Measurements from ENCODE around the gene TAF10.
A peak's percentile ranks its signal among the peaks of the same experiment; 100 is the strongest.

TAF10 gene

GRCh38 chr11:6576471-6577373 lies 35.3 kb downstream of the TAF10 start:
- DNase-seq (ENCODE audit: low spot score), result no peak

GRCh38 chr11:6574816-6575715 lies 37.0 kb downstream of the TAF10 start:
- no peak for DNase-seq (ENCODE audit: low spot score)

- DNase-seq (ENCODE audit: low spot score), result peak; percentile 52
Measured at GRCh38 chr11:6572215-6572614, 39.8 kb downstream of the TAF10 start.

GRCh38 chr11:6571434-6572008 lies 40.5 kb downstream of the TAF10 start:
- no peak for DNase-seq (ENCODE audit: low spot score)

GRCh38 chr11:6570691-6571427 lies 41.2 kb downstream of the TAF10 start:
- no peak for DNase-seq (ENCODE audit: low spot score)

- DNase-seq (ENCODE audit: low spot score), result no peak
Measured at GRCh38 chr11:6569706-6570105, 42.3 kb downstream of the TAF10 start.

GRCh38 chr11:6568191-6568918 lies 43.7 kb downstream of the TAF10 start:
- DNase-seq (ENCODE audit: low spot score), result peak; percentile 71

GRCh38 chr11:6567371-6567745 lies 44.7 kb downstream of the TAF10 start:
- DNase-seq (ENCODE audit: low spot score), result no peak

GRCh38 chr11:6566704-6567370 lies 45.2 kb downstream of the TAF10 start:
- DNase-seq (ENCODE audit: low spot score), result no peak

GRCh38 chr11:6565988-6566703 lies 45.9 kb downstream of the TAF10 start:
- no peak for DNase-seq (ENCODE audit: low spot score)

- DNase-seq (ENCODE audit: low spot score), result no peak
Measured at GRCh38 chr11:6565325-6565724, 46.7 kb downstream of the TAF10 start.

GRCh38 chr11:6563667-6564066 lies 48.3 kb downstream of the TAF10 start:
- no peak for DNase-seq (ENCODE audit: low spot score)

- DNase-seq (ENCODE audit: low spot score), result peak; percentile 12
Measured at GRCh38 chr11:6563121-6563619, 48.8 kb downstream of the TAF10 start.

GRCh38 chr11:6561288-6561687 lies 50.7 kb downstream of the TAF10 start:
- no peak for DNase-seq (ENCODE audit: low spot score)

Measured in kidney tubule cell (primary cell).